HepG2 (cell line): ENCODE data around the gene TTYH2. TPM values are rescaled to one million over a fixed set of nuclear protein-coding genes. Genes with fewer than 3 reads are reported as not detected.

Source experiments
- ATAC-seq: fragments of 200-7000 bp; cut with Tn5 transposase; 3 replicates; pipeline ENCODE4 v1.9.1; 2020; ENCODE audit warnings: mild to moderate bottlenecking, moderate library complexity
- BruUV-seq: library from RNA; stranded (reverse); fragments of 400-500 nt; replicated peaks from 2 replicates; lab custom pipeline; 2021; lab: Mats Ljungman, UMichigan
- CTCF ChIA-PET: fragments of 300-600 bp; formaldehyde crosslinking; extraction: SDS; loops from one replicate; lab custom pipeline; 2021; ENCODE audit warnings: low total read pairs, inconsistent platforms, low intra/inter-chr PET ratio; lab: Yijun Ruan, JAX
- POLR2A ChIA-PET: fragments of 350-600 bp; sonication (Branson Sonifier 250); formaldehyde crosslinking; loops from one replicate; lab custom pipeline; 2020; ENCODE audit warnings: antibody characterized with exemption, inconsistent platforms; lab: Yijun Ruan, JAX
- DNase-seq: peaks from one replicate; pipeline ENCODE4 v3.0.0-alpha.2; 2015; ENCODE audit warnings: low spot score
- FAIRE-seq: peaks from 3 replicates; lab custom pipeline; 2011; peaks lifted over from hg19 to GRCh38; lab: Jason Lieb, UNC
- H2AFZ ChIP-seq: one replicate; pipeline ENCODE4 v1.6.1; 2011; ENCODE audit warnings: low read length, inconsistent platforms
- H3K27ac ChIP-seq: fragments of 300-600 bp; 3 replicates; pipeline ENCODE4 v1.8.0; 2011; ENCODE audit warnings: mixed run types, mild to moderate bottlenecking, mixed read lengths, low read length, inconsistent platforms; ENCODE audit not compliant: insufficient read depth; ENCODE audit errors: extremely low read length
- H3K27me3 ChIP-seq, 2 experiments: fragments of 200-600 bp in 1 of 2; 2 replicates in 1 of 2; 3 replicates in 1 of 2; pipeline versions ENCODE4 v1.6.0 to v1.8.0; 2011; ENCODE audit warnings: low read length in 2 of 2, mild to moderate bottlenecking in 2 of 2, moderate library complexity in 2 of 2, inconsistent platforms in 1 of 2; ENCODE audit not compliant: insufficient read depth in 2 of 2, control insufficient read depth in 1 of 2
- H3K36me3 ChIP-seq, 2 experiments: fragments of 200-600 bp in 1 of 2; replicated peaks in 1 of 2; 2 replicates in 1 of 2; 3 replicates in 1 of 2; pipeline versions ENCODE4 v1.5.1 to v1.8.0; 2011; ENCODE audit warnings: low read length in 2 of 2, inconsistent platforms in 1 of 2; ENCODE audit not compliant: insufficient read depth in 2 of 2, control insufficient read depth in 1 of 2
- H3K4me1 ChIP-seq: 2 replicates; pipeline ENCODE4 v1.5.1; 2012; ENCODE audit warnings: low read length, inconsistent platforms; ENCODE audit not compliant: insufficient read depth
- H3K4me2 ChIP-seq: 2 replicates; pipeline ENCODE4 v1.6.0; 2011; ENCODE audit warnings: low read depth, low read length, inconsistent platforms
- H3K4me3 ChIP-seq, 3 experiments: fragments of 200-600 bp in 1 of 3; sonication (generic), shearing (Covaris generic) in 1 of 3; replicated peaks in 1 of 3; 2 replicates each; pipeline ENCODE4 v1.5.1; 2011 to 2016; ENCODE audit warnings: low read length in 3 of 3, inconsistent platforms in 2 of 3, low read depth in 2 of 3, mild to moderate bottlenecking in 2 of 3, control low read depth in 1 of 3, mixed read lengths in 1 of 3; ENCODE audit not compliant: insufficient read depth in 1 of 3
- H3K79me2 ChIP-seq: one replicate; pipeline ENCODE4 v1.6.1; 2011; ENCODE audit warnings: low read length, inconsistent platforms; ENCODE audit not compliant: insufficient read depth
- H3K9ac ChIP-seq: 2 replicates; pipeline ENCODE4 v1.6.0; 2011; ENCODE audit warnings: mild to moderate bottlenecking, low read depth, low read length, inconsistent platforms; ENCODE audit not compliant: insufficient read depth
- H3K9me3 ChIP-seq: 2 replicates; pipeline ENCODE4 v1.5.1; 2012; ENCODE audit warnings: mild to moderate bottlenecking, low read length
- H4K20me1 ChIP-seq: 2 replicates; pipeline ENCODE4 v1.6.0; 2011; ENCODE audit warnings: inconsistent platforms, mild to moderate bottlenecking, low read length, moderate library complexity; ENCODE audit not compliant: insufficient read depth
- E2F5 ChIP-seq: sonication (generic); formaldehyde crosslinking; conservative IDR thresholded peaks from 2 replicates; pipeline ENCODE4 v1.4.0; 2020; ENCODE audit warnings: missing genetic modification reagents
- PPARG ChIP-seq: conservative IDR thresholded peaks from 2 replicates; pipeline ENCODE4 v1.6.1; 2016; ENCODE audit warnings: missing biosample characterization, missing genetic modification reagents
- RFX3 ChIP-seq: IDR thresholded peaks from 2 replicates; pipeline ENCODE4 v1.6.1; 2016; ENCODE audit warnings: missing biosample characterization, missing genetic modification reagents
- ZFP36 ChIP-seq: fragments of 150-350 bp; IDR thresholded peaks from 2 replicates; pipeline ENCODE4 v1.6.1; 2018; ENCODE audit warnings: borderline replicate concordance, low read length, low read depth; ENCODE audit not compliant: partially characterized antibody
- ZNF570 ChIP-seq: sonication (generic); formaldehyde crosslinking; IDR thresholded peaks from 2 replicates; pipeline ENCODE4 v1.4.0; 2020; ENCODE audit warnings: mild to moderate bottlenecking, missing genetic modification reagents, borderline replicate concordance
- ZNF879 ChIP-seq: sonication (generic); formaldehyde crosslinking; IDR thresholded peaks from 2 replicates; pipeline ENCODE4 v1.8.1; 2023; ENCODE audit warnings: missing genetic modification reagents
- WGBS: methylation state at CpG from one replicate; pipeline ENCODE4 v1.1.6; 2017; ENCODE audit warnings: low lambda C conversion rate; 5-methylcytosine and 5-hydroxymethylcytosine counted together
- in situ Hi-C: cut with HindIII; loops from 2 replicates; pipeline ENCODE4 v1.10.0; 2017; ENCODE audit warnings: low pct_unique_long_range_greater_than_20kb; ENCODE audit not compliant: extremely low pct_ligation_motif_present
- intact Hi-C: fragments of 100-400 bp; cut with micrococcal nuclease; formaldehyde crosslinking; loops from one replicate; pipeline ENCODE4 v1.10.0; 2022; ENCODE audit not compliant: unreplicated experiment
- polyA plus RNA-seq, 8 experiments: library from polyadenylated mRNA; depleted of rRNA in 3 of 8; stranded (reverse) in 7 of 8; unstranded in 1 of 8; fragments of >200 nt; fragmentation: Illumina TruSeq in 4 of 8; extraction: Trizol in 4 of 8; gene quantifications; 2 replicates each; pipeline versions ENCODE4 v1.2.1 to v1.2.3, GENCODE V29; 2011 to 2016; ENCODE audit warnings: low read depth in 4 of 8, missing spikeins in 1 of 8, mixed read lengths in 1 of 8; ENCODE audit not compliant: insufficient read depth in 1 of 8
- total RNA-seq, 5 experiments: library from RNA; depleted of rRNA; stranded (reverse); fragments of >200 nt; fragmentation: Illumina TruSeq; extraction: Trizol; gene quantifications; 2 replicates each; pipeline ENCODE4 v1.2.3, GENCODE V29; 2016; ENCODE audit warnings: low read depth in 1 of 5
- TF ChIP-seq, protein P1 (sequence below): sonication (generic); formaldehyde crosslinking; IDR thresholded peaks from 2 replicates; pipeline ENCODE4 v1.9.0; 2021; ENCODE audit warnings: missing genetic modification reagents, mild to moderate bottlenecking, borderline replicate concordance

TTYH2 gene
- total and polyA plus RNA-seq, 2 of the 13 experiments (the other 11 are each of a cell fraction or from before 2014, with no cell fraction given) = 0.77 to 0.96 TPM

DNA sequence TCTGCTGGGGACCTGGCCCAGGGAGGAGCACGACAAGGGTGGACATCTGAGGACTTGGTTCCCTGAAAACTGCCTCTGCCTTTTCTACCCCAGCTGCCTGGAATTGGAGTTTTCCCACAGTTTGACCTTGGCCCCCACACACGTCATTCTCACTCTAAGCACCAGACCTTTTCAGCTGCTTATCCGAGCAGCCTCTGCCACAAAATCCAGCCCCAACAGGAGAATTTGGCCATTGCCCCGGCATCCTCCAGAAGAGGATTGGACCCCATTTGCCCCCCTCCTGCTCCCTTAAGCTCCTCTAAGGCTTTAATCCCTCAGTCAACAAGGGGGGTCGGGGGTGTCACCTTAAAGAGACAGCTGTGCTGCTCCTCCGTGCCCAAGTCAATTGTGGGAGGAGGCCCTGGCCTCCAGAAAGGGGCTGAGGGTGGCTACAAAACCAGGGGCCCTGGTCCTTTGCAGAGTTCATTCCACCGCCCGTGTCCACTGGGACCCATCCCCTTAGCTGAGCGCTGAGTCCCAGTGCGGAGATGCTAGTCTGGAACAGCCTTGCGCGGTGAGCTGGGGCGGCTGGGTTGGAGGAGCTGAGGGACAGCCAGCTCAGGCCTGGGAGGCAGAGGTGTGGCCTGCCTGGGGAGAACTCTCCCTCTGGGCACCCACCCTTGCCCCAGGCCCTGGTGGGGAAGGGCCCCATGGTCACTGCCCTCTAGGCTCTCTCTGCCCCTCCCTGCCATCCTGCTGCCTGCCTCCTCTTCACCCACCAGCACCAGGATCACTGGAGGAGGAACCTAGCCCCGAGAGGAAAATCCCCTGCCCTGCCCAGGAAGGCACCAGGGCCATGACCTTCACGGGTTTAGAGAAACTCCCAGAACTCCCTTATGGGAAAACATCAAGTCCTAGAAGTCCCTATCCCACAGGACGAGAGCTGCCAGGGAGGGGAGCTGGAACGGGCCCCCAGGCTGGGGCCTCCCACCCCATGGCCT lies 18.8 kb downstream of the TTYH2 start:
- Histone ChIP-seq H3K4me1 (0 out of 2 replicates have a peak, but pooled peaks cover 10% of the 10 kb centered on the region), H3K4me3 (no peak overlapping the region), H3K9ac (no peak overlapping the region), H4K20me1 (no peaks in the 10 kb centered on the region; the same call in 1 of the 2 replicates), H3K27ac (no peak overlapping the region), H2AFZ (no peak overlapping the region), H3K9me3 (no peaks in the 10 kb centered on the region), H3K4me2 (no peak overlapping the region), H3K36me3 (no peaks in the 10 kb centered on the region), H3K27me3 (peaks cover 3 to 4% of the 10 kb centered on the region in 2 experiments; a peak in 2 of 5 replicates), H3K79me2 (no peaks in the 10 kb centered on the region)
- ChIA-PET CTCF (no interaction called here), POLR2A (no interaction called here)
- no TSS peak for BruUV-seq
- DNase-seq (no peak), FAIRE-seq (no peak), ATAC-seq (no peak; the same call in 1 of the 3 replicates)
- WGBS = 50% methylated on average over 16 of the region's 17 CpGs
- TF ChIP-seq, protein P1, sequence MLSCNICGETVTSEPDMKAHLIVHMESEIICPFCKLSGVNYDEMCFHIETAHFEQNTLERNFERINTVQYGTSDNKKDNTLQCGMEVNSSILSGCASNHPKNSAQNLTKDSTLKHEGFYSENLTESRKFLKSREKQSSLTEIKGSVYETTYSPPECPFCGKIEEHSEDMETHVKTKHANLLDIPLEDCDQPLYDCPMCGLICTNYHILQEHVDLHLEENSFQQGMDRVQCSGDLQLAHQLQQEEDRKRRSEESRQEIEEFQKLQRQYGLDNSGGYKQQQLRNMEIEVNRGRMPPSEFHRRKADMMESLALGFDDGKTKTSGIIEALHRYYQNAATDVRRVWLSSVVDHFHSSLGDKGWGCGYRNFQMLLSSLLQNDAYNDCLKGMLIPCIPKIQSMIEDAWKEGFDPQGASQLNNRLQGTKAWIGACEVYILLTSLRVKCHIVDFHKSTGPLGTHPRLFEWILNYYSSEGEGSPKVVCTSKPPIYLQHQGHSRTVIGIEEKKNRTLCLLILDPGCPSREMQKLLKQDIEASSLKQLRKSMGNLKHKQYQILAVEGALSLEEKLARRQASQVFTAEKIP = no peak
- no peak for TF ChIP-seq PPARG (CRISPR knock-in tag)
- TF ChIP-seq ZNF570 (CRISPR knock-in tag) = no peak
- TF ChIP-seq RFX3 (CRISPR knock-in tag) = no peak
- no peak for TF ChIP-seq E2F5 (CRISPR knock-in tag)
- no peak for TF ChIP-seq ZNF879 (CRISPR knock-in tag)
- TF ChIP-seq ZFP36 = no peak
- in situ Hi-C loops (no loop called here), intact Hi-C loops (no loop called here)
